PC-9 (cell line): ENCODE data around the gene TPD52L1.

Source experiments
- EZH2 ChIP-seq: fragments of 200-600 bp; sonication (generic); IDR thresholded peaks from 2 replicates; pipeline ENCODE4 v1.8.0; 2017; ENCODE audit warnings: antibody characterized with exemption, low read depth
- TF ChIP-seq, protein P1 (sequence below): fragments of 200-600 bp; sonication (generic); conservative IDR thresholded peaks from 2 replicates; pipeline ENCODE4 v1.6.1; 2017; ENCODE audit warnings: mixed run types, antibody characterized with exemption, mild to moderate bottlenecking, moderate library complexity

DNA sequence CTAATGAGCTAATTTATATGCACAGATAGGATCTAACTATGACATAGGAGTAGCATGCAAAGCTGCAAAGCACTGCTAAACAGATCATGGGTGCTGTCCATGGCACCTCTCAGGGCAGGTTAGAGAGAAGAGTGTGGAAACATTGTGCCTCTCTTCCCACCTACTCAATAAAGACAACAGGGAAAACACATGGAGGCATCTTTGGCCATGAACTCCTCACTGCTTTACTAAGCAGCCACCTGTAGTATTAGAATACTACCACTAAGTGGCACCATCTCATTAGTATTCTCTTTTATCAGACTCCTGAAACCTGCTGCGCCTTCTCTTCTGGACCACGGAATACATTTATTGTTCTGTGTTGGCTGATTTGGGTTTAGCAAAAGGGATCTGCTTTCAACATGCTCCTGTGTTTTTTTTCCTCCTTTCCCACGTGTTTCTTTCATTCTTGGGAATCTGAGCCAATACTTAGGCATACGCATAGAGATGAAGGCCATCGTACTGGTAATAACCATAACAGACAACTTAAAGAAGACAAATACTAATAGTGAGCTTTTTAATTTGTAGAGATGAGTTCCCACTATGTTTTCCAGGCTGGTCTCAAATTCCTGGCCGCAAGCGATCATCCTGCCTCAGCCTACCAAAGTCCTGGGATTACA is 157.5 kb downstream of the TPD52L1 start:
- no peak for TF ChIP-seq EZH2
- TF ChIP-seq, protein P1, sequence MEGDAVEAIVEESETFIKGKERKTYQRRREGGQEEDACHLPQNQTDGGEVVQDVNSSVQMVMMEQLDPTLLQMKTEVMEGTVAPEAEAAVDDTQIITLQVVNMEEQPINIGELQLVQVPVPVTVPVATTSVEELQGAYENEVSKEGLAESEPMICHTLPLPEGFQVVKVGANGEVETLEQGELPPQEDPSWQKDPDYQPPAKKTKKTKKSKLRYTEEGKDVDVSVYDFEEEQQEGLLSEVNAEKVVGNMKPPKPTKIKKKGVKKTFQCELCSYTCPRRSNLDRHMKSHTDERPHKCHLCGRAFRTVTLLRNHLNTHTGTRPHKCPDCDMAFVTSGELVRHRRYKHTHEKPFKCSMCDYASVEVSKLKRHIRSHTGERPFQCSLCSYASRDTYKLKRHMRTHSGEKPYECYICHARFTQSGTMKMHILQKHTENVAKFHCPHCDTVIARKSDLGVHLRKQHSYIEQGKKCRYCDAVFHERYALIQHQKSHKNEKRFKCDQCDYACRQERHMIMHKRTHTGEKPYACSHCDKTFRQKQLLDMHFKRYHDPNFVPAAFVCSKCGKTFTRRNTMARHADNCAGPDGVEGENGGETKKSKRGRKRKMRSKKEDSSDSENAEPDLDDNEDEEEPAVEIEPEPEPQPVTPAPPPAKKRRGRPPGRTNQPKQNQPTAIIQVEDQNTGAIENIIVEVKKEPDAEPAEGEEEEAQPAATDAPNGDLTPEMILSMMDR = peak; percentile 97
